Neural progenitor cell (in vitro differentiated cells): ENCODE data around the gene MYOG.

Source experiments
- EZH2 ChIP-seq: fragments of 200-600 bp; sonication (generic); IDR thresholded peaks from 2 replicates; pipeline ENCODE4 v1.6.1; 2017; ENCODE audit warnings: antibody characterized with exemption, mild to moderate bottlenecking, moderate library complexity
- TF ChIP-seq, protein P1 (sequence below): fragments of 200-600 bp; sonication (generic); IDR thresholded peaks from 2 replicates; pipeline ENCODE4 v1.5.1; 2017; ENCODE audit warnings: antibody characterized with exemption, mild to moderate bottlenecking

DNA sequence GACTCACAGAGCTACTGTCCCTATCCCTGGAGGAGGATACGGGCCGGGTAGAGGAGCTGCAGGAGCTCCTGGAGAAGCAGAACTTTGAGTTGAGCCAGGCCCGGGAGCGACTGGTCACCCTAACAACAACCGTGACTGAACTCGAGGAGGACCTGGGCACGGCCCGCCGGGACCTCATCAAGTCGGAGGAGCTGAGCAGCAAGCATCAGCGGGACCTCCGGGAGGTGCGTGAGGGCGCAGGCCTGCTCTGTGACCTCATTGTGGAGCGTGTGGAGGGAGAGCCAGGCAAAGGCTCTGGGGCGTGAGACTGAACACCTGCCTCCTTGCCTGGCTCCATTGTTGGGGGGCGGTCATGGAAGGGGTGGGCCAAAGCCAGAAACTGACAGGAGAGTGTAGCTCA, 40.5 kb downstream of the MYOG start:
- TF ChIP-seq EZH2: no peak
- TF ChIP-seq, protein P1, sequence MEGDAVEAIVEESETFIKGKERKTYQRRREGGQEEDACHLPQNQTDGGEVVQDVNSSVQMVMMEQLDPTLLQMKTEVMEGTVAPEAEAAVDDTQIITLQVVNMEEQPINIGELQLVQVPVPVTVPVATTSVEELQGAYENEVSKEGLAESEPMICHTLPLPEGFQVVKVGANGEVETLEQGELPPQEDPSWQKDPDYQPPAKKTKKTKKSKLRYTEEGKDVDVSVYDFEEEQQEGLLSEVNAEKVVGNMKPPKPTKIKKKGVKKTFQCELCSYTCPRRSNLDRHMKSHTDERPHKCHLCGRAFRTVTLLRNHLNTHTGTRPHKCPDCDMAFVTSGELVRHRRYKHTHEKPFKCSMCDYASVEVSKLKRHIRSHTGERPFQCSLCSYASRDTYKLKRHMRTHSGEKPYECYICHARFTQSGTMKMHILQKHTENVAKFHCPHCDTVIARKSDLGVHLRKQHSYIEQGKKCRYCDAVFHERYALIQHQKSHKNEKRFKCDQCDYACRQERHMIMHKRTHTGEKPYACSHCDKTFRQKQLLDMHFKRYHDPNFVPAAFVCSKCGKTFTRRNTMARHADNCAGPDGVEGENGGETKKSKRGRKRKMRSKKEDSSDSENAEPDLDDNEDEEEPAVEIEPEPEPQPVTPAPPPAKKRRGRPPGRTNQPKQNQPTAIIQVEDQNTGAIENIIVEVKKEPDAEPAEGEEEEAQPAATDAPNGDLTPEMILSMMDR: no peak
